ENCODE data around the gene BTNL3.

GRCh38 chr5:180974612-180975315 lies 13.9 kb upstream of the BTNL3 start:
- TF ChIP-seq HNF4G (IDR thresholded peaks at IDR 0.05) (no peak), CTCF (IDR thresholded peaks at IDR 0.05; ENCODE audit: low read depth, low read length, missing input control) (no peak)
